Stimulated activated CD8-positive, alpha-beta memory T cell treated with anti-CD3 and anti-CD28 coated beads, Interleukin-2, amount 100 ng/mL, for 48 hours (primary cell): Measurements from ENCODE around the gene ABCE1.

ENCODE experiments used
- DNase-seq, 2 donors: peaks; one replicate each; pipeline ENCODE4 v3.0.0-alpha.2; 2020; ENCODE audit warnings: low read depth in 2 of 2

ABCE1 gene

DNA sequence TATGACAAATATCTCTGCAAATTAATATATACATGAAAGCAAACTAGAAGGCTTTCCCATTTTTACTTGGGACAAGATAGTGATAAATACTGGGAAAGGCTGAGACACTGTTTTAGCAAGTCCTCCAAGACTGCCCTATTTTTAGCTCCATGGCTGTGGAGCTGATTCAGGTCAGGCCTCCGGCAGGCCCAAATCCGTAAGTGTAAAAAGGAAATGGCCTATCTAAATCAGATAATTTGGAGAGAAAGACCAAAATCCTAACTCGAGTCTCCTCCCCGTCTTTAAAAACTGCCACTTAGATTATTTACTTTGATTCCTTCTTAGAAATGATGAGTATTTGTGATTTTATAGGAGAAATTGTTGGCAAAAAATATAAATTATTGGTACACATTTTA, 79.4 kb downstream of the ABCE1 start:
- no peak for DNase-seq

DNA sequence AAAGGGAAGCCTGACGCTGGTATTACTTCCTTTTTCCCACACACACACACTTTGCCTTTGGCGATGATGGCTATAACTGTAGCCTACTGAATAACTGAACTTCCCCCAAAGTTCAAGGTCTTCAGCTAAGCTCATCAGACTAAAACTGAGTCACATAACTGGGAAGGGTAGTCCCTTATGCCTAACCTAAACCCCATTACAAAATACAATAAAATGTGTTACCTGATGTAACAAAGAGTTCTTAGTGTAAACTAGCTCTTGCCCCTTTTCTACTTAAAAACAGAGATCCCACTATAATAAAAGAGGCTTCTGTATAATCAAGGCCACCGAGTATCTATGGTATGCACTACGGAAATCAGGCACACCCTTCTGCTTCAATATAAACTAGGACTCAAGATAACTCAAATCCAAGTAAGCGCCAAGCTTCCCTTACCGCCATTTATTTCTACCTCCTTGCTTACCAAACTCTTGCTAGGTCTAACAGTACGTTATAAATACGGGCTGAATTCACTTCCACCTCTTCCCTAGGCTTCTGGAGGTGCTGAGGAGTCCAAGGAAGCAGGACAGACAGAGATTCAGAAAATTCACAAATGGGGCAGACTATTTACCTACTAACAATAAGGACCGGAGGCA, 79.9 kb downstream of the ABCE1 start:
- no peak for DNase-seq

DNA sequence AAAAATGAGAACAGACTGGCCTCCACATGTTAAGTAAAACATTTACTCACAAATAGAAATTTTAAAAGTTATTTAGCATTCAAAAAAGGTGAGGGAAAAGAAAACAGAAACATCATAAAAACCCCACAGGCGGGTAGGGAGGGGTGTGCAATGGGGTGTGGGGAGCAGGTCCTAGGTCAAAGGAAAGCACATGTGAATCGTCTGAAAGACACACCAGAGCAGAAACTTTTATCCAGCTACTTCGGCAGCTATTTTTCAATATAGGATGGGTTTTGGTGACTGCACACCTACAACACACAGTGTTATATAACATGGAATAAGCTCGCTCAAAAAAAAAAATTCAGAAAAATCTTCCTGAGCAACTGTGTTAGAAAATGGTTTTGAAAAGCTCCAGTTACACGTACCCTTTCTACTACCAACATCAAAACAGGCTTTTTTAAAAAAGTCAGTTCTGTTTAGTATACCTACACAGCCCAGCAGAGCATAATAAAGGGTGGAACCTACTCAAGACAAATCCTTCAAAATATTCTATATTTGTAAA, 80.7 kb downstream of the ABCE1 start:
- no peak for DNase-seq
